Parathyroid adenoma (tissue), 2 donors: ENCODE data around the gene OR2L3.
"Not testable (repeated sequence)": the region's sequence is repeated elsewhere in the genome, so short reads cannot be mapped to it uniquely, and the experiment has no call there.

Experiments
- H2AFZ ChIP-seq: fragments of 300-600 bp; sonication (generic); one replicate; pipeline ENCODE4 v1.7.0; 2017; ENCODE audit warnings: antibody characterized with exemption, mild to moderate bottlenecking
- H3K27ac ChIP-seq: fragments of 300-600 bp; sonication (generic); one replicate; pipeline ENCODE4 v1.7.0; 2017
- H3K27me3 ChIP-seq: fragments of 300-600 bp; sonication (generic); one replicate; pipeline ENCODE4 v1.7.0; 2017; ENCODE audit warnings: low read length; ENCODE audit not compliant: control insufficient read depth, insufficient read depth
- H3K36me3 ChIP-seq: fragments of 300-600 bp; sonication (generic); one replicate; pipeline ENCODE4 v1.7.0; 2017; ENCODE audit warnings: low read length; ENCODE audit not compliant: control insufficient read depth, insufficient read depth
- H3K4me1 ChIP-seq: fragments of 300-600 bp; sonication (generic); one replicate; pipeline ENCODE4 v1.7.0; 2017; ENCODE audit warnings: control low read depth
- H3K4me2 ChIP-seq: fragments of 300-600 bp; sonication (generic); one replicate; pipeline ENCODE4 v1.7.0; 2017; ENCODE audit warnings: low read length
- H3K4me3 ChIP-seq: fragments of 300-600 bp; sonication (generic); one replicate; pipeline ENCODE4 v1.7.0; 2017; ENCODE audit warnings: low read depth, low read length
- H3K79me2 ChIP-seq: fragments of 300-600 bp; sonication (generic); one replicate; pipeline ENCODE4 v1.7.0; 2017; ENCODE audit warnings: control low read depth
- H3K9ac ChIP-seq: fragments of 300-600 bp; sonication (generic); one replicate; pipeline ENCODE4 v1.7.0; 2017; ENCODE audit warnings: mild to moderate bottlenecking
- H3K9me3 ChIP-seq: fragments of 300-600 bp; sonication (generic); one replicate; pipeline ENCODE4 v1.7.0; 2017; ENCODE audit warnings: low read length; ENCODE audit not compliant: control insufficient read depth
- TF ChIP-seq, protein P1 (sequence below): fragments of 300-600 bp; sonication (generic); IDR thresholded peaks from one replicate; pipeline ENCODE4 v1.7.0; 2017; ENCODE audit warnings: antibody characterized with exemption, mild to moderate bottlenecking
- donor health status: primary hyperparathyroidism.

OR2L3 gene

DNA sequence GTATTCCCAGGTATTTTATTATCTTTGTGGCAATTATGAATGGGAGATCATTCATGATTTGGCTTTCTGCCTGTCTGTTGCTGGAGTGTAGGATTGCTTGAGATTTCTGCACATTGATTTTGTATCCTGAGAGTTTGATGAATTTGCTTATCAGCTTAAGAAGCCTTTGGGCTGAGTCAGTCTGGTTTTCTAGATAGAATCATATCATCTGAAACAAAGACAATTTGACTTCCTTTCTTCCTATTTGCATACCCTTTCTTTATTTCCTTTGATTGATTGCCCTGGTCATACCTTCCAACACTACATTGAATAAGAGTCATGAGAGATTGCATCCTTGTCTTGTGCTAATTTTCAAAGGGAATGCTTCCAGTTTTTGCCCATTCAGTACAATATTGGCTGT is 8.0 kb downstream of the OR2L3 start:
- Histone ChIP-seq H3K36me3 (no peaks in the 10 kb centered on the region), H3K9me3 (no peaks in the 10 kb centered on the region), H3K79me2 (no peaks in the 10 kb centered on the region), H3K4me1 (no peaks in the 10 kb centered on the region), H3K27me3 (no peaks in the 10 kb centered on the region), H2AFZ (no peak overlapping the region), H3K27ac (no peak overlapping the region), H3K9ac (no peak overlapping the region), H3K4me2 (no peak overlapping the region), H3K4me3 (no peak overlapping the region)
- TF ChIP-seq, protein P1, sequence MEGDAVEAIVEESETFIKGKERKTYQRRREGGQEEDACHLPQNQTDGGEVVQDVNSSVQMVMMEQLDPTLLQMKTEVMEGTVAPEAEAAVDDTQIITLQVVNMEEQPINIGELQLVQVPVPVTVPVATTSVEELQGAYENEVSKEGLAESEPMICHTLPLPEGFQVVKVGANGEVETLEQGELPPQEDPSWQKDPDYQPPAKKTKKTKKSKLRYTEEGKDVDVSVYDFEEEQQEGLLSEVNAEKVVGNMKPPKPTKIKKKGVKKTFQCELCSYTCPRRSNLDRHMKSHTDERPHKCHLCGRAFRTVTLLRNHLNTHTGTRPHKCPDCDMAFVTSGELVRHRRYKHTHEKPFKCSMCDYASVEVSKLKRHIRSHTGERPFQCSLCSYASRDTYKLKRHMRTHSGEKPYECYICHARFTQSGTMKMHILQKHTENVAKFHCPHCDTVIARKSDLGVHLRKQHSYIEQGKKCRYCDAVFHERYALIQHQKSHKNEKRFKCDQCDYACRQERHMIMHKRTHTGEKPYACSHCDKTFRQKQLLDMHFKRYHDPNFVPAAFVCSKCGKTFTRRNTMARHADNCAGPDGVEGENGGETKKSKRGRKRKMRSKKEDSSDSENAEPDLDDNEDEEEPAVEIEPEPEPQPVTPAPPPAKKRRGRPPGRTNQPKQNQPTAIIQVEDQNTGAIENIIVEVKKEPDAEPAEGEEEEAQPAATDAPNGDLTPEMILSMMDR, result no peak

DNA sequence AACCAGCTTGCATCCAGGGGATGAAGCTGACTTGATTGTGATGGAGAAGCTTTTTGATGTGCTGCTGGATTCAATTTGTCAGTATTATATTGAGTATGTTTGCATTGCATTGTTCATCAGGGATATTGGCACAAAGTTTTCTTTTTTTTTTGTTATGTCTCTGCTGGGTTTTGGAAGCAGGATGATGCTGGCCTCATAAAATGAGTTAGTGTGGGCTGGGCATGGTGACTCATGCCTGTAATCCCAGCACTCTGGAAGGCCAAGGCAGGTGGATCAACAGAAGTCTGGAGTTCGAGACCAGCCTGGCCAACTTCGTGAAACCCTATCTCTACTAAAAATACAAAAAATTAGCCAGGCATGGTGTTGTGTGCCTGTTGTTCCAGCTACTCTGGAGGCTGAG is 8.6 kb downstream of the OR2L3 start:
- no peaks in the 10 kb centered on the region for H3K9me3 ChIP-seq
- H3K4me3 ChIP-seq, result no peak overlapping the region

DNA sequence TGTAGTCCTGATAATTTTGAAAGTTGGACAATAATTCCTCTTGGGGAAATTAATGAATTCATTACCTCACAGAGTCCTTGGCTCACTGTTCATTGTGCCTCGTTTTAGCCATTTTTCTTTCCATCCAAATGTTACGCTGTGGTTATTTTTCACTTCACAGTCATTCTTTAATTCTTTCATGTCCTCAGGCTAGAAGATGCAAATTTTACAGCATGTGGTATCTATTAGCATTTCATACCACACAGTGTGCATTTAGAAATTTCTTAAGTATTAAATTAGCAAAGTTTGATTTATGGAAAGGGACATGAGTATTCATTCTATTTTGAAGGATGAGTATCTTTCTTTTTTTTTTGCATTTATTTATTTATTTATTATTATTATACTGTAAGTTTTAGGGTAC is 18.4 kb downstream of the OR2L3 start:
- Histone ChIP-seq H3K4me3 (no peak overlapping the region), H3K79me2 (no peaks in the 10 kb centered on the region), H3K27ac (no peak overlapping the region), H3K9me3 (no peaks in the 10 kb centered on the region), H3K27me3 (no peaks in the 10 kb centered on the region), H3K36me3 (no peaks in the 10 kb centered on the region), H2AFZ (no peak overlapping the region), H3K4me2 (no peak overlapping the region), H3K9ac (no peak overlapping the region), H3K4me1 (no peaks in the 10 kb centered on the region)
- TF ChIP-seq, protein P1, result no peak

More for the DNA sequence above, 8.6 kb downstream of the OR2L3 start:
- Histone ChIP-seq H3K36me3 (no peaks in the 10 kb centered on the region), H3K4me1 (no peaks in the 10 kb centered on the region), H2AFZ (no peak overlapping the region), H3K79me2 (no peaks in the 10 kb centered on the region), H3K9ac (no peak overlapping the region), H3K4me2 (no peak overlapping the region), H3K27ac (no peak overlapping the region), H3K27me3 (no peaks in the 10 kb centered on the region)
- TF ChIP-seq, protein P1, result no peak

DNA sequence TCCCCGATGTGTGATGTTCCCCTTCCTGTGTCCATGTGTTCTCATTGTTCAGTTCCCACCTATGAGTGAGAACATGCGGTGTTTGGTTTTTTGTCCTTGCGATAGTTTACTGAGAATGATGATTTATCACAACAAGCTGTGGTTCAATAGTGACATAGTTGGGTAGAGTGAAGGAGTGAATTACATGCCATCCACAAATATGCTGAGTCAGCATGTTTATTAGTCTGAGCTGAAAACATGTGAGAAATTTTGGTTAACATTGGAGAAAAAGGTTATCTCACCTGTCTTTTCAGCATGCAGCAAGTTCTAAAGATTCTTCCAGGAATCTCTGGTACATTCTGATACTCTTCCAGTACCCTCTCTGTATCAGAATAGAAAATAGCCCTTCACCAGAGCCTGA is 19.0 kb downstream of the OR2L3 start:
- TF ChIP-seq, protein P1, result no peak
- no peaks in the 10 kb centered on the region for H3K36me3 ChIP-seq

DNA sequence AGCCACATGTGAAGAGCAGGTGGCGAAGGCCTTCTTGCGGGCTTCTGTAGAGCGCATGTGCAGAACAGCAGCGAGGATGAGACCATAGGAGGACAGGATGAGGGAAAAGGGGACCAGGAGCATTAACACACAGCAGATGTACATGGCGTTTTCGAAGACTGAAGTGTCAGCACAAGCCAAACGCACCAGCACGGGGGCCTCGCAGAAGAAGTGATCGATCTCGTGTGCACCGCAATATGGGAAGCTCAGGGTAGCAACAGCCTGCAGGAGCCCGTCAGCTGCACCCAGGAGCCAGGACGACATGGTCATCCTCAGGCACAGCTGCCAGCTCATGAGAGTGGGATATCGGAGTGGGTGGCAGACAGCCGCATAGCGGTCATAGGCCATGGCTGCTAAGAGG is 37.2 kb downstream of the OR2L3 start:
- H3K9me3 ChIP-seq, H3K36me3 ChIP-seq, H3K9ac ChIP-seq, H3K4me1 ChIP-seq, H3K27ac ChIP-seq, H3K27me3 ChIP-seq, H3K4me2 ChIP-seq, H3K79me2 ChIP-seq, H2AFZ ChIP-seq, H3K4me3 ChIP-seq: not testable (repeated sequence)

More for the DNA sequence above, 19.0 kb downstream of the OR2L3 start:
- no peaks in the 10 kb centered on the region for H3K9me3 ChIP-seq
- H3K4me2 ChIP-seq, result no peak overlapping the region
- no peak overlapping the region for H3K27ac ChIP-seq
- H3K9ac ChIP-seq, result no peak overlapping the region
- no peaks in the 10 kb centered on the region for H3K27me3 ChIP-seq
- H3K79me2 ChIP-seq, result no peaks in the 10 kb centered on the region
- no peaks in the 10 kb centered on the region for H3K4me1 ChIP-seq
- no peak overlapping the region for H2AFZ ChIP-seq
- no peak overlapping the region for H3K4me3 ChIP-seq
